GM21737 (cell line): Measurements from ENCODE around the gene FN1.
"Not testable (repeated sequence)": the region's sequence is repeated elsewhere in the genome, so short reads cannot be mapped to it uniquely, and the experiment has no call there.

Experiments used
- ATAC-seq: cut with Tn5 transposase; IDR thresholded peaks from one replicate; pipeline ENCODE4 v1.9.1; 2021; ENCODE audit warnings: mild to moderate bottlenecking, moderate library complexity; ENCODE audit not compliant: unreplicated experiment

The FN1 gene

GRCh38 chr2:215423928-215424540, 11.8 kb downstream of the FN1 start:
- ATAC-seq = no peak

- ATAC-seq = no peak
Observed at GRCh38 chr2:215423234-215423633, 12.6 kb downstream of the FN1 start.

GRCh38 chr2:215422676-215423075, 13.2 kb downstream of the FN1 start:
- no peak for ATAC-seq

DNA sequence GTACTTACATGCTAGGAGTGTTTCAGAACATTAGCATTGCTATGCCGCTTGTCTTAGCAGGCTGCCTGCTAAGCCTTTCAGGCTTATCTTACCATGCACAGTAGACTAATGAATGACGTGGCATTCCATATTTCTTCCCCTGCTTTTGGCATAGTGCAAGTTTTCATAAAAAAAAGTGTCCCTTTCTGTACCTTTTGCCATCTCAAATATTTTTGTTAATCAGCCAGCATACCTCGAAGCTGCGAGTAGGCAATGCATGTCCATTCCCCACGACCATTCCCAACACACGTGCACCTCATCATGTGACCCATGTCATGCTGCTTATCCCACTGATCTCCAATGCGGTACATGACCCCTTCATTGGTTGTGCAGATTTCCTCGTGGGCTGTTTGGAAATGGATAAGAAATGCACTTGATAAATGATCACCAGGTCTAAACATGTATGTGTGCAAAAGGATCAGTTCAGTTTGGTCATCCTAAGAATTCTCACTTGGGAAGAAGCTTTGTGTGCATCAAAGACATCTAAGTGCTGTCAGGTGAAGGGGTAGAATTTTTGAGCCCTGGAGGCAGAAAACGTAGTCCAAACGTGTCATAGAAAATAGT, 13.9 kb downstream of the FN1 start:
- no peak for ATAC-seq

DNA sequence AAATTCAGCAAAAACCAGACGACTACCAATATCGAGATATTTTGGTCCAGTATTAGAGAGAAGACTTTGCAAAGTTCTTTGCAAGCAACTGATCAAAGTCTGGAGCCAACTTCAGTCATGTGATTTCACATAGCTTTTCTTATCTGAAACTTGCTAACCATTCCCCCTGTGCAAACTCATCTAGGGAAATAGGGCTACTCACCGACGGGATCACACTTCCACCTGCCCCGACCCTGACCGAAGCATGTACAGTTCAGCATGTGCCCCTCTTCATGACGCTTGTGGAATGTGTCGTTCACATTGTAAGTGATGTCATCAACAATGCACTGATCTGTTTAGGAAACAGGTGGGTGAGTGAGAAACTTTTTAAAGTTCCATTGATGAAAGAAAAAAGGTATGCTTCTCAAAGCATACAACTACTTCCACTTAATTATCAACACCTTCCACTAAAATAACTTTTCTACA, 15.4 kb downstream of the FN1 start:
- ATAC-seq = no peak

DNA sequence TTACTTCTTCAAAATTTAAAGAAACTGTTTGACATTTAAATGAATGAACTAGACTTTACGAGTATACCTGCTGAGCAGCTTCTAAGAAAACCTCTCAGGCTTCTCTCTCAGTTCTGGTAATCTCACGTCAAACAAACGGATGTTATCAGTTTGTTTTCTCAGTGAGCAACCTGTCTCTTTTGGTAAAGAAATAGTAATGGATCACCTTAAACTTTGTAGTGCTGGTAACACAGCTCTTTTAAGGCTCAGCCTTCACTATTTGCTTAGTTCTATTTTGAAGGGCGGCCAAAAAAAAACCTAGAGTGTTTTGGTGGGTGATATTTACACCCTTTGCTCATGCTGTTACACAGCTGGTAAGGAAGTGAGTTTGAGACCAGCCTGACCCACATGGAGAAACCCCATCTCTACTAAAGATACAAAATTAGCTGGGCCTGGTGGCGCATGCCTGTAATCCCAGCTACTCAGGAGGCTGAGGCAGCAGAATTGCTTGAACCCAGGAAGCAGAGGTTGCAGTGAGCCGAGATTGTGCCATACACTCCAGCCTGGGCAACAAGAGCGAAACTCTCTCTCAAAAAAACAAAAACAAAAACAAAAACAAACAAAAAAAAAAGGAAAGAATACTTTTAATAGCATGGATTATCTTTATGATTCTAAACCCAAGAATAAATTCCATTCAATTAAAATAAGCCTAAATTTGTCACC, 15.9 kb downstream of the FN1 start:
- ATAC-seq = no peak

GRCh38 chr2:215419113-215419512, 16.8 kb downstream of the FN1 start:
- no peak for ATAC-seq

DNA sequence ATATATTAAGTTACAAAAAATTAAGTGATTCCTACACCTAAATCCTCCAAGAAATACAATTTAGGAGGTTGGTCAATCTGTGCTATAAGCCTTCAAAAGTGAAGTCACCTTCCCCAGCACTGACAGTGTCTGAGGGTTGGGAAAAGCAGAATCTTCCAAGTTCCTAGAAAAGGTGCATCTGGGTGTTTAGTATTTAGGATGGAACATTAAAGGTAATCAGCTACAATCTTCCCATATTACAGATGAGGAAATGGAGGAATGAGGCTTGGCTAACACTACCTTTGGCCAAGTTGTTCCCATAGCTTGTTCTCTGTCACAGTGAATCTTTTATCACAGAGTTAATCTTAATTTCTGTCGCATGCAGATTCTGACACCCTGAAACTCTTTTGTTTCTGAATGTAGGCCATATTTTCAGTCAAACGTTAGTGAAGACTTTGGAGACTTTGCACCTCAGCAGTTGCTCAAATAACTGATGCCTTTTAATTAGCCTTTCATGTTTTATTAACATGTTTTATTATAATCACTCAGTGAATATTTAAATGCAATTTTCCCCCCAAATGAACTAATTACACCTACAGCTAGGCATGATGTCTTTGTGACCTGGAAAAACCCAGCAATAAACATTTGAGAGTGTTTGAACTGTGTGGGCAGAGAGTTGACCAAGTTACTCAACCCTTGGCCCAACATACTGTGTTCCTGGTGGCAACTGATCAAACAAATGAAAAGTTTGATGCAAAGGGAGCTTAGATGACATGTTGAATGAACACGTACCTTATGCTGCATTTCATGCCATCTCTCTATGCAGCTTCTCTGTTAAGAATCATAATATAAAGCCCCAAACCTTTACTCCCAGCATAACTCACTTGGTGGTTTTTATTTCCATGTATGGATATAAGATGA, 17.6 kb downstream of the FN1 start:
- no peak for ATAC-seq

- ATAC-seq = no peak
Observed at GRCh38 chr2:215417400-215417951, 18.4 kb downstream of the FN1 start.

DNA sequence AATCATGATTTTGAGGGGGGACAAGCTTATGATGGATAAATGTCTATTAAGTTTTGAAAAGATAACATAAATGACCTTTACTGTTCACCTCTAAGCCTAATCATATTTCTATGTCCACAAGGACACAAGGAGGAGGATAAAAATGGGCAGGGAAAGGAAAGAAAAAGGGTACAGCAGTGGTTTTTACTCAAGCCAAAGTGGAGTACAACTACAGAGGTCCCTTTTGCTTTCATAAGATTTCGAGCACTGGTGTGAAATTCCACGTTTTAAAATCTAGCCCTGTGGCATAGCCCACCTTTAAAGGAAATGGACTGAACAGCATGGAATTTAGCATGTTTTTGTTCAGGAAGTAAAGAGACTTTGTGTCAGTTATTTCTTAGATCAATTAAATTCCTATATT, 19.2 kb downstream of the FN1 start:
- ATAC-seq = no peak

- no peak for ATAC-seq
Observed at GRCh38 chr2:215415820-215416577, 19.9 kb downstream of the FN1 start.

GRCh38 chr2:215415218-215415617, 20.6 kb downstream of the FN1 start:
- no peak for ATAC-seq

- ATAC-seq = no peak
Observed at GRCh38 chr2:215414674-215415073, 21.2 kb downstream of the FN1 start.

- ATAC-seq = no peak
Observed at GRCh38 chr2:215413974-215414373, 21.9 kb downstream of the FN1 start.

- no peak for ATAC-seq
Observed at GRCh38 chr2:215413484-215413777, 22.4 kb downstream of the FN1 start.

GRCh38 chr2:215411941-215412743, 23.7 kb downstream of the FN1 start:
- ATAC-seq = no peak

GRCh38 chr2:215410932-215411285, 25.0 kb downstream of the FN1 start:
- no peak for ATAC-seq

DNA sequence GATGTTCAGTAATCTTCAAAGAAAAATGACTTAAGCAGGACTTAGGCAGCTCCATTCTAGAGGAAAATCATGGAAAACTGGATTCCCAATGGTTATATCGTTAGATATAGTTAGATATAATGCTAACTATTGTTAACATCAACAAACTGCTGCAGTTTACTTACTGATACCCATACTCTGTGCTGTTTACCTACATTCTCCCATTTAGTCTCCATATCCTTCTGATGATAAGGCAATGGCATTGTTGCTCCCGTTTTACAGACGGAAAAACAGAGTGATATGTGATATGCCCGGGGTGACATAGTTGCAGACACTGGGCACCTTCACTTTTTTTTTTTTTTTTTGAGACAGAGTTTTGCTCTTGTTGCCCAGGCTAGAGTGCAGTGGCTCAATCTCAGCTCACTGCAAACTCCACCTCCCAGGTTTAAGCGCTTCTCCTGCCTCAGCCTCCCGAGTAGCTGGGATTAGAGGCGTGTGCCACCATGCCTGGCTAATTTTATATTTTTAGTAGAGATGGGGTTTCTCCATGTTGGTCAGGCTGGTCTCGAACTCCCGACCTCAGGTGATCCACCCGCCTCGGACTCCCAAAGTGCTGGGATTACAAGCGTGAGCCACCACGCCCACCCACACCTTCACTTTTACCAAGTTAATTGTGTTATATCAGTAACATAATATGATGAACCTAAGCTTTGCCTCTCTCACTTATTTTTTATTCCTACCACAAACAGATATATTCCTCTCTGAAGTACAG, 25.5 kb downstream of the FN1 start:
- not testable (repeated sequence) for ATAC-seq
